Measurements from ENCODE around the gene SZRD1.

SZRD1 gene

DNA sequence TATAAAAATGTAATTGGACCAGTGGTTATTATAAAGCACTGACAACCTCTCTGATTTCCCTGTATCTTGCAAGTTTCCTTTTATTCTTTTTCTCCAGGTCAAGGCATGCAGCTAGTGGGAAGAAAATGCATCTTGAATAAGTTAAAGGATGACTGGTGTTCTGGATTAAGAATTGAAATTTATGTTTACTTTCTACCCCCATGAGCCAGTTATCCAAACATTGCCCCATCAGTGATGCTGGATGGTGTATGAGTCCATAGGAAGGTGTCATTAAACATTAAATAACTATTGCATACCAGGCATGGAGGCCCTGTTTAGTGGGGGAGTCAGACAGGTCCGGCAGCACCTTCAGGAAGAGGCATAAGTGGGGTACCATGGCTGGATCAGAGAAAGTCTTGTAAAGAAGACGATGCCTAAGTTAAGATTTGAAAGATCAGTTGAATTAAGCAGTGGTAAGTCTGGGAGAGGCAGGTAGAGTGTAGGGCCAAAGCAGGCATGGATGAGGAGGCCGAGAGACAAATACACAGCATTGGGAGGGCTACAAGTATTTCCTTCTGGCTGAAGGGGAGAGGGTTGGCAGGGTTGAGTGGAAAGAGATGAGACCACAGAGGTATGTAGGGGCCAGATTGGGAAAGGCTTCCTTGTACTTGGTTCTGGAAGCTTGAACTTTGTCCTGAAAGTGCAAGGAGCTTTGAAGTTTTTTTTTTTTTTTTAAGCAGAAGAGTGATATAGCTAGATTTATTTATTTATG, 5.7 kb downstream of the SZRD1 start:
- TF ChIP-seq, protein P1, sequence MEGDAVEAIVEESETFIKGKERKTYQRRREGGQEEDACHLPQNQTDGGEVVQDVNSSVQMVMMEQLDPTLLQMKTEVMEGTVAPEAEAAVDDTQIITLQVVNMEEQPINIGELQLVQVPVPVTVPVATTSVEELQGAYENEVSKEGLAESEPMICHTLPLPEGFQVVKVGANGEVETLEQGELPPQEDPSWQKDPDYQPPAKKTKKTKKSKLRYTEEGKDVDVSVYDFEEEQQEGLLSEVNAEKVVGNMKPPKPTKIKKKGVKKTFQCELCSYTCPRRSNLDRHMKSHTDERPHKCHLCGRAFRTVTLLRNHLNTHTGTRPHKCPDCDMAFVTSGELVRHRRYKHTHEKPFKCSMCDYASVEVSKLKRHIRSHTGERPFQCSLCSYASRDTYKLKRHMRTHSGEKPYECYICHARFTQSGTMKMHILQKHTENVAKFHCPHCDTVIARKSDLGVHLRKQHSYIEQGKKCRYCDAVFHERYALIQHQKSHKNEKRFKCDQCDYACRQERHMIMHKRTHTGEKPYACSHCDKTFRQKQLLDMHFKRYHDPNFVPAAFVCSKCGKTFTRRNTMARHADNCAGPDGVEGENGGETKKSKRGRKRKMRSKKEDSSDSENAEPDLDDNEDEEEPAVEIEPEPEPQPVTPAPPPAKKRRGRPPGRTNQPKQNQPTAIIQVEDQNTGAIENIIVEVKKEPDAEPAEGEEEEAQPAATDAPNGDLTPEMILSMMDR (IDR thresholded peaks at IDR 0.05; ENCODE audit: low read depth, low read length, poor library complexity, severe bottlenecking), result no peak
- no peak for TF ChIP-seq EZH2phosphoT487 (IDR thresholded peaks at IDR 0.05; ENCODE audit: borderline replicate concordance, low read length)
- Histone ChIP-seq H3K4me2 (ENCODE audit: low read length) (no peak overlapping the region), H3K4me3 (ENCODE audit: low read length) (no peak overlapping the region), H3F3A (ENCODE audit: control insufficient read depth, insufficient read depth) (no peaks in the 10 kb centered on the region; the same call in 1 of the 2 replicates), H3K36me3 (ENCODE audit: control insufficient read depth, low read length) (peaks cover 35% of the 10 kb centered on the region), H3K27ac (ENCODE audit: low read depth, low read length) (no peak overlapping the region), H4K20me1 (ENCODE audit: control insufficient read depth, insufficient read depth, low read depth, low read length) (peaks cover 18% of the 10 kb centered on the region), H3K4me1 (ENCODE audit: control insufficient read depth, low read length) (peaks cover 21% of the 10 kb centered on the region), H3K9me3 (ENCODE audit: control insufficient read depth, insufficient read depth, low read length) (no peaks in the 10 kb centered on the region), H3K27me3 (ENCODE audit: control insufficient read depth, low read length) (no peaks in the 10 kb centered on the region), H3K9me2 (replicated peaks; ENCODE audit: control insufficient read depth, low read length) (no peaks in the 10 kb centered on the region), H3K79me2 (ENCODE audit: control insufficient read depth, low read length) (peaks cover 100% of the 10 kb centered on the region)

DNA sequence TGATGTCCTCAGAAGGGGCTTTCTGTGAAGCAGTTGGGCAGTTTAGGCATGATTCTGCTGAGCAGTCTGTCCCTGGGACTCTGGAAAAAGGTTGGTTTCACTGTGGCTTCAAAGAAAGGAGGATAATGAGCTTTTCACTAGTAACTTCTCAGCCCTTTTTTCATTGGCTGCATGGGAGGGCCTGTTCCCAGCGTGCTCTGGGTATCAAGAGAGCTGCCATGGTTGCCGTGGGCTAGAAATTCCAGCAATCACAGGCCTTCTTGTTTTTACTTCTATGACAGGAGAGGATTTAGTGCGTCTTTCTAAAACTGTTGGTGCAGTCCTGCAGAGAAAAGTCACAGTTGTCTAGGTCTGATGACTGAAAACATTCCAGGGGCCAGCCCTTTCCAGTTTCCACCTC, 7.2 kb downstream of the SZRD1 start:
- peaks cover 100% of the 10 kb centered on the region for H3K79me2 ChIP-seq (ENCODE audit: control insufficient read depth, low read length)
- TF ChIP-seq, protein P1 (IDR thresholded peaks at IDR 0.05; ENCODE audit: low read depth, low read length, poor library complexity, severe bottlenecking), result no peak
- no peak for TF ChIP-seq EZH2phosphoT487 (IDR thresholded peaks at IDR 0.05; ENCODE audit: borderline replicate concordance, low read length)
- H3K4me1 ChIP-seq (ENCODE audit: control insufficient read depth, low read length), result peaks cover 11% of the 10 kb centered on the region
- H3K4me2 ChIP-seq (ENCODE audit: low read length), result no peak overlapping the region
- no peaks in the 10 kb centered on the region; the same call in 1 of the 2 replicates for H3F3A ChIP-seq (ENCODE audit: control insufficient read depth, insufficient read depth)
- no peaks in the 10 kb centered on the region for H3K9me2 ChIP-seq (replicated peaks; ENCODE audit: control insufficient read depth, low read length)
- H4K20me1 ChIP-seq (ENCODE audit: control insufficient read depth, insufficient read depth, low read depth, low read length), result peaks cover 5% of the 10 kb centered on the region; the same call in 1 of the 2 replicates
- peaks cover 24% of the 10 kb centered on the region for H3K36me3 ChIP-seq (ENCODE audit: control insufficient read depth, low read length)
- H3K27ac ChIP-seq (ENCODE audit: low read depth, low read length), result no peak overlapping the region
- no peak overlapping the region for H3K4me3 ChIP-seq (ENCODE audit: low read length)
- H3K9me3 ChIP-seq (ENCODE audit: control insufficient read depth, insufficient read depth, low read length), result no peaks in the 10 kb centered on the region
- no peaks in the 10 kb centered on the region for H3K27me3 ChIP-seq (ENCODE audit: control insufficient read depth, low read length)

DNA sequence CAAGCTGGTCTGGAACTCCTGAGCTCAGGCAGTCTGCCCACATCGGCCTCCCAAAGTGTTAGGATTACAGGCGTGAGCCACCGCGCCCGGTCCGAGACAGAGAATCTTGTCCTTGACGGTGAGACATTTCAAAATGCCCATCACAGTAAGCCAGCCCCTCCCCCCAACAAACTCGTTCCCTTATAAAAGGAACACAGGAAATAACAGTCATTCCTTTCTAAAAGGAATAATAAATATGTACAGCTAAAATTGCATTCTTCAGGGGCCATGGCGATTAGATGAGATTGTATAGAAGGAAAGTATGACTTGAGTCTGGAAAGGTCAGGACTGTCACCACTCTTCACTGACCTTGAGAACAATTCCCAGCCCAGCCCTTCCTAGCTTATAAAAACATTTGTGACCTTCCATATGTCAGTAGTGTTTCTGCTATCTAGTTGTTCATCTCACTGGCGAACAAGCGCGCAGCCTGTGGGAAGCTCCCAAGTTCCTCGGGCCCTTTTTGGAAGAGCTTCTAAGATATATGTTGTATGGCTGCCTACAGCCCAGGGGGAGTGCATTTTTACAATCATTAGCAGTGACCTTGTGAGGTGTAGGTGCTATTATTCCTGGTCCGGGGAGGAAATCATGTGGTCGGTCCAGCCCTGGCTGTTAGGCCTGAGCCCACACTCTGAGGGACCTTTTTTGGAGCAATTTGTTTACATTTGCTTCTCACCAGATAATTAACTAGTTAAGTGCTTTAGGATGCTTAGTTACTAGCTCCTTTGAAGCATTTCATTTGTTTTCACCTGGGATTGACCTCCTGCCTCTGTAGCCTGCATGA, 8.7 kb downstream of the SZRD1 start:
- H3K4me3 ChIP-seq (ENCODE audit: low read length), result no peak overlapping the region
- peaks cover 100% of the 10 kb centered on the region for H3K79me2 ChIP-seq (ENCODE audit: control insufficient read depth, low read length)
- H3K27me3 ChIP-seq (ENCODE audit: control insufficient read depth, low read length), result no peaks in the 10 kb centered on the region
- H3K4me1 ChIP-seq (ENCODE audit: control insufficient read depth, low read length), result peaks cover 7% of the 10 kb centered on the region; the same call in 1 of the 2 replicates
- no peaks in the 10 kb centered on the region; the same call in 1 of the 2 replicates for H3F3A ChIP-seq (ENCODE audit: control insufficient read depth, insufficient read depth)
- H3K9me2 ChIP-seq (replicated peaks; ENCODE audit: control insufficient read depth, low read length), result no peaks in the 10 kb centered on the region
- H4K20me1 ChIP-seq (ENCODE audit: control insufficient read depth, insufficient read depth, low read depth, low read length), result peaks cover 5% of the 10 kb centered on the region; the same call in 1 of the 2 replicates
- no peak overlapping the region for H3K4me2 ChIP-seq (ENCODE audit: low read length)
- no peak for TF ChIP-seq EZH2phosphoT487 (IDR thresholded peaks at IDR 0.05; ENCODE audit: borderline replicate concordance, low read length)
- TF ChIP-seq, protein P1 (IDR thresholded peaks at IDR 0.05; ENCODE audit: low read depth, low read length, poor library complexity, severe bottlenecking), result no peak
- no peak overlapping the region for H3K27ac ChIP-seq (ENCODE audit: low read depth, low read length)
- H3K36me3 ChIP-seq (ENCODE audit: control insufficient read depth, low read length), result peaks cover 19% of the 10 kb centered on the region
- H3K9me3 ChIP-seq (ENCODE audit: control insufficient read depth, insufficient read depth, low read length), result no peaks in the 10 kb centered on the region
